ENCODE results near the gene AACS.
"Not testable (repeated sequence)": the region's sequence is repeated elsewhere in the genome, so short reads cannot be mapped to it uniquely, and the experiment has no call there.

AACS gene

GRCh38 chr12:125137766-125138344, 72.6 kb downstream of the AACS start:
- Histone ChIP-seq H3K4me3 (no peak overlapping the region), H3K27ac (no peak overlapping the region)
- TF ChIP-seq CTCF (IDR thresholded peaks at IDR 0.05): no peak
- DNase-seq (ENCODE audit: low spot score): no peak

- DNase-seq (ENCODE audit: low spot score): no peak
- no peak for TF ChIP-seq CTCF (IDR thresholded peaks at IDR 0.05)
- H3K27ac ChIP-seq: no peak overlapping the region
- no peak overlapping the region for H3K4me3 ChIP-seq
Measured at GRCh38 chr12:125140279-125141209, 75.3 kb downstream of the AACS start.

- not testable (repeated sequence) for DNase-seq (ENCODE audit: low spot score); H3K4me3 ChIP-seq; H3K27ac ChIP-seq
Measured at GRCh38 chr12:125141210-125141573, 76.0 kb downstream of the AACS start.

GRCh38 chr12:125142601-125143000, 77.4 kb downstream of the AACS start:
- no peak for TF ChIP-seq CTCF (IDR thresholded peaks at IDR 0.05)
- no peak overlapping the region for H3K4me3 ChIP-seq
- H3K27ac ChIP-seq: no peak overlapping the region
- DNase-seq (ENCODE audit: low spot score): no peak

GRCh38 chr12:125143491-125143890, 78.3 kb downstream of the AACS start:
- DNase-seq (ENCODE audit: low spot score): no peak
- Histone ChIP-seq H3K27ac (no peak overlapping the region), H3K4me3 (no peak overlapping the region)
- TF ChIP-seq CTCF (IDR thresholded peaks at IDR 0.05): no peak

GRCh38 chr12:125145196-125145595, 80.0 kb downstream of the AACS start:
- TF ChIP-seq CTCF (IDR thresholded peaks at IDR 0.05): no peak
- no peak overlapping the region for H3K27ac ChIP-seq
- DNase-seq (ENCODE audit: low spot score): no peak
- H3K4me3 ChIP-seq: no peak overlapping the region

- Histone ChIP-seq H3K27ac (no peak overlapping the region), H3K4me3 (no peak overlapping the region)
- no peak for TF ChIP-seq CTCF (IDR thresholded peaks at IDR 0.05)
- DNase-seq (ENCODE audit: low spot score): no peak
Measured at GRCh38 chr12:125148316-125148715, 83.1 kb downstream of the AACS start.
